Colonic mucosa (tissue), 4 donors: ENCODE measurements around the gene TGFBR3. TPM values are rescaled to one million over a fixed set of nuclear protein-coding genes. Genes with fewer than 3 reads are reported as not detected.
"Not testable (repeated sequence)": the region's sequence is repeated elsewhere in the genome, so short reads cannot be mapped to it uniquely, and the experiment has no call there.

Experiments
- DNase-seq: peaks from one replicate; pipeline ENCODE4 v3.0.0-alpha.2; 2020
- H3K27ac ChIP-seq: fragments of 200-600 bp; one replicate; pipeline ENCODE4 v1.8.0; 2021
- H3K27me3 ChIP-seq: fragments of 200-600 bp; one replicate; pipeline ENCODE4 v1.8.0; 2021
- H3K36me3 ChIP-seq: fragments of 200-600 bp; one replicate; pipeline ENCODE4 v1.8.0; 2021
- H3K4me1 ChIP-seq: fragments of 200-600 bp; one replicate; pipeline ENCODE4 v1.8.0; 2021; ENCODE audit warnings: mild to moderate bottlenecking
- H3K4me3 ChIP-seq: fragments of 200-600 bp; one replicate; pipeline ENCODE4 v1.8.0; 2021
- H3K9ac ChIP-seq, 2 donors: one replicate each; pipeline ENCODE4 v1.7.0; 2013; ENCODE audit warnings: control low read depth in 2 of 2, low read depth in 2 of 2, low read length in 2 of 2
- H3K9me3 ChIP-seq: fragments of 200-600 bp; one replicate; pipeline ENCODE4 v1.8.0; 2021
- CTCF ChIP-seq: fragments of 200-600 bp; IDR thresholded peaks from one replicate; pipeline ENCODE4 v1.8.0; 2022; ENCODE audit warnings: antibody characterized with exemption, mild to moderate bottlenecking
- intact Hi-C: fragments of 100-400 bp; cut with DNase I; formaldehyde crosslinking; loops from one replicate; pipeline ENCODE4 v1.14.1; 2022
- total RNA-seq, 2 donors: library from RNA; stranded (reverse); fragmentation: NEBNext Ultra II Directional in 1 of 2; extraction: Animal tissue kit (Norgen Biotek cat#: 25700) in 1 of 2; gene quantifications; one replicate each; pipeline ENCODE4 v1.2.1, GENCODE V29; 2021
- donor health status: healthy.
- donor health status: DM: no; HTN: no; CAD: no.
- donor health status: DM: no; HTN: no; CAD: no.

TGFBR3 gene
- total RNA-seq, 2 donors from 2014 or later: 8.4 to 16.0 TPM

DNA sequence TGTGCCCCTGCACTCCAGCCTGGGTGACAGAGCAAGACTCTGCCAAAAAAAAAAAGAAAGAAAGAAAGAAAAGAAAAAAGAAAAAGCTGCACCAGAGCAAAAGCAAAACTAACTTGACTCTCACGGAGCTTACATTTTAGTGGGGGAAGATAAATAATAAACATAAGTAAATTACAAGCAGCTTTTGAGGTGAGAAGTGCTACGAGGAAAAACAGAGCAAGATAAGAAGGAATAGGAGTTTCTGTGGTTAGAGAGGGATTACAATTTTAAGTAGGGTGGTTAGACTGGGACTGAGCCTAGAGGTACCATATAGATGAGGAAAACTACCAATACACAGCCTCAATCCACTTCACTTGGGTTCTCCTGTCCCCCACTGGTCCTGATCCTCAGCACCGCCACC, 43.9 kb downstream of the TGFBR3 start:
- no peak overlapping the region for H3K27ac ChIP-seq
- intact Hi-C loops: no loop called here
- no peak overlapping the region for H3K9ac ChIP-seq
- no peak overlapping the region for H3K4me3 ChIP-seq
- no peaks in the 10 kb centered on the region for H3K9me3 ChIP-seq
- H3K27me3 ChIP-seq: no peaks in the 10 kb centered on the region
- peaks cover 4% of the 10 kb centered on the region for H3K4me1 ChIP-seq
- DNase-seq: no peak
- no peak for TF ChIP-seq CTCF
- H3K36me3 ChIP-seq: no peaks in the 10 kb centered on the region

DNA sequence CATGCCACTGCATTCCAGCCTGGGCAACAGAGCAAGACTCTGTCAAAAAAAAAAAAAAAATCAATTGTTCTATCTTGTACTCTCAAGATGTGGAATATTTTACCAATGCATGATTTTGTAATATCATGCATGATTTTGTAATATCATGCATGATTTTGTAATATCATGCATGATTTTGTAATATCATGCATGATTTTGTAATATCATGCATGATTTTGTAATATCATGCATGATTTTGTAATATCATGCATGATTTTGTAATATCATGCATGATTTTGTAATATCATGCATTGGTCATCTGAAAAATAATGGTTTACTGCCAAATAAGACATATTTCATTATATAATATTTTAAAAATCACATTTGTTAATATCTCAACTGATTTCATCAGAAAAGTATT, 45.7 kb downstream of the TGFBR3 start:
- H3K4me3 ChIP-seq, H3K27me3 ChIP-seq, H3K9me3 ChIP-seq, H3K36me3 ChIP-seq, H3K9ac ChIP-seq, DNase-seq, intact Hi-C loops, H3K27ac ChIP-seq, H3K4me1 ChIP-seq: not testable (repeated sequence)

GRCh38 chr1:91836331-91837040, 49.5 kb downstream of the TGFBR3 start:
- Histone ChIP-seq H3K4me1 (no peaks in the 10 kb centered on the region), H3K27ac (no peak overlapping the region)
- DNase-seq: no peak

GRCh38 chr1:91835087-91835521, 50.8 kb downstream of the TGFBR3 start:
- DNase-seq: no peak
- TF ChIP-seq CTCF: no peak
- Histone ChIP-seq H3K9me3 (no peaks in the 10 kb centered on the region), H3K36me3 (no peaks in the 10 kb centered on the region), H3K27ac (no peak overlapping the region), H3K4me1 (peaks cover 9% of the 10 kb centered on the region), H3K27me3 (no peaks in the 10 kb centered on the region), H3K9ac (no peak overlapping the region), H3K4me3 (no peak overlapping the region)
- intact Hi-C loops: no loop called here

More at GRCh38 chr1:91836331-91837040, 49.5 kb downstream of the TGFBR3 start:
- Histone ChIP-seq H3K36me3 (no peaks in the 10 kb centered on the region), H3K9me3 (no peaks in the 10 kb centered on the region), H3K9ac (no peak overlapping the region), H3K27me3 (no peaks in the 10 kb centered on the region), H3K4me3 (no peak overlapping the region)
- TF ChIP-seq CTCF: no peak
- intact Hi-C loops: no loop called here

GRCh38 chr1:91834549-91834948, 51.4 kb downstream of the TGFBR3 start:
- H3K9me3 ChIP-seq, intact Hi-C loops, H3K9ac ChIP-seq, DNase-seq, H3K4me3 ChIP-seq, H3K27me3 ChIP-seq, H3K4me1 ChIP-seq, H3K36me3 ChIP-seq, H3K27ac ChIP-seq: not testable (repeated sequence)

GRCh38 chr1:91833946-91834345, 52.0 kb downstream of the TGFBR3 start:
- peaks cover 9% of the 10 kb centered on the region for H3K4me1 ChIP-seq
- H3K27me3 ChIP-seq: no peaks in the 10 kb centered on the region
- H3K27ac ChIP-seq: no peak overlapping the region
- DNase-seq: no peak
- H3K9me3 ChIP-seq: no peaks in the 10 kb centered on the region
- TF ChIP-seq CTCF: no peak
- H3K4me3 ChIP-seq: no peak overlapping the region
- intact Hi-C loops: no loop called here
- H3K36me3 ChIP-seq: no peaks in the 10 kb centered on the region
- H3K9ac ChIP-seq: no peak overlapping the region
